DND-41 (cell line): ENCODE results near the gene ZNF211.

Experiments used
- ATAC-seq: fragments of 200-7000 bp; cut with Tn5 transposase; 3 replicates; pipeline ENCODE4 v1.9.1; 2021; ENCODE audit warnings: low read depth; ENCODE audit not compliant: insufficient read depth
- DNase-seq: peaks from one replicate; pipeline ENCODE4 v3.0.0-alpha.2; 2020
- H2AFZ ChIP-seq: 2 replicates; pipeline ENCODE4 v1.6.0; 2012; ENCODE audit warnings: low read depth, low read length
- H3K27ac ChIP-seq: 2 replicates; pipeline ENCODE4 v1.5.1; 2012; ENCODE audit warnings: low read length, inconsistent platforms
- H3K27me3 ChIP-seq: fragments of 200-600 bp; sonication (generic); 2 replicates; pipeline ENCODE4 v1.6.0; 2012; ENCODE audit warnings: low read length, mild to moderate bottlenecking, inconsistent platforms; ENCODE audit not compliant: insufficient read depth, poor library complexity
- H3K36me3 ChIP-seq: 2 replicates; pipeline ENCODE4 v1.5.1; 2012; ENCODE audit warnings: low read length, inconsistent platforms; ENCODE audit not compliant: insufficient read depth
- H3K4me1 ChIP-seq: 2 replicates; pipeline ENCODE4 v1.5.1; 2012; ENCODE audit warnings: mild to moderate bottlenecking, low read length; ENCODE audit not compliant: insufficient read depth
- H3K4me2 ChIP-seq: 2 replicates; pipeline ENCODE4 v1.6.0; 2012; ENCODE audit warnings: mild to moderate bottlenecking, moderate library complexity, low read length, inconsistent platforms; ENCODE audit not compliant: insufficient read depth
- H3K4me3 ChIP-seq, 2 experiments: fragments of 200-600 bp in 1 of 2; shearing (Covaris generic) in 1 of 2; 2 replicates each; pipeline ENCODE4 v1.5.1; 2012 to 2016; ENCODE audit warnings: inconsistent platforms in 2 of 2, low read length in 2 of 2, mild to moderate bottlenecking in 2 of 2, low read depth in 1 of 2, moderate library complexity in 1 of 2
- H3K79me2 ChIP-seq: 2 replicates; pipeline ENCODE4 v1.6.0; 2012; ENCODE audit warnings: low read length, inconsistent platforms; ENCODE audit not compliant: insufficient read depth
- H3K9ac ChIP-seq: 2 replicates; pipeline ENCODE4 v1.6.0; 2012; ENCODE audit warnings: low read depth, mild to moderate bottlenecking, inconsistent platforms, low read length, moderate library complexity
- H3K9me3 ChIP-seq: 2 replicates; pipeline ENCODE4 v1.5.1; 2012; ENCODE audit warnings: low read length, moderate library complexity, mild to moderate bottlenecking, inconsistent platforms; ENCODE audit not compliant: insufficient read depth, severe bottlenecking
- H4K20me1 ChIP-seq: 2 replicates; pipeline ENCODE4 v1.6.0; 2012; ENCODE audit warnings: low read length; ENCODE audit not compliant: insufficient read depth
- EZH2 ChIP-seq: IDR thresholded peaks from 3 replicates; pipeline ENCODE4 v1.6.1; 2012; ENCODE audit warnings: borderline replicate concordance, low read depth, mild to moderate bottlenecking, moderate library complexity, low read length, inconsistent platforms; ENCODE audit not compliant: severe bottlenecking
- TF ChIP-seq, protein P1 (sequence below): IDR thresholded peaks from 2 replicates; pipeline ENCODE4 v1.5.1; 2012; ENCODE audit warnings: borderline replicate concordance, low read length, moderate library complexity, mild to moderate bottlenecking; ENCODE audit not compliant: poor library complexity, severe bottlenecking; ENCODE audit errors: extremely low read depth

Gene ZNF211

DNA sequence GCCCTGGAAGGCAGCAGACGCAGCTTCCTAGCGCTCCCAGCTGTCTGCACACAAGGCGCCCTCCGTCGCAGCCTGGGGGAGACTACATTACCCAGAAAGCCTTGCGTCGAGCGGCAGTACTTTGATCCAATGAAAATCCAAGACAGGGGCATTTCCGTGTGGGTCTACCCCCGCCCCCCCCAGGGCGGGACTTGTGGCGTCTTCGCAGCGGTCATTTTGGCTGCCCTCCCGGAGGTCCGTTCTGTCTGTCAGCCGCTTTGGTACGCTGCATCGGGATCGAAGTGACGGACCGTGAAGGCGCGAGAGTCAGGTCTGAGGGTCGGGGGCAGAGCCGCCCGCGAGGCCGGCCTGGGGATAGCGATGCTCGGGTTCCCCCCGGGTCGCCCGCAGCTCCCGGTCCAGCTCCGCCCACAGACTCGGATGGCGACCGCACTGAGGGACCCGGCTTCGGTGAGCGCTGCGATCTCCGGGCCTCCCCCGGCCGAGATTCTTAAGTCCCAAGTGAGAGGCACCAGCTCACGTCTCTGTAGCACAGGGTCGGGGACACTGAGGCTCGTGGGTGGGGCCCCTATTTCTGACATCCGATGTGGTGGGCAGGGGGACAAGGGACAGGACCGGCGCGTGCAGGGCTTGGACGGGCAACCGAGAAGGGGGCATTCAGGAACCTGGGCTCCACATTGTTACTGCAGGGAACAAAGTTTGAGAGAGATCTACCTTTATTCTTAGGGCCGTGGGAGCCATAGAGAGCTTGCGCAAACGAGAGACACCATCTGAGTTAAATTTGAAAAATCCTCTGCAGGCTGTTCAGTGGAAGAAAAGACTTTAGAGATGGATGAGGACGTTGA is at the start of gene ZNF211:
TSS of gene ZNF211 (plus strand) at position 182 of the 845 bp plus-strand sequence. CDS start at position 361, 179 bp downstream.
- H3K9me3 ChIP-seq: peaks cover 18% of the 10 kb centered on the region
- peaks cover 21% of the 10 kb centered on the region for H3K79me2 ChIP-seq
- H2AFZ ChIP-seq: peak within 1 kb of the TSS; percentile 88
- no peak for TF ChIP-seq EZH2
- TF ChIP-seq, protein P1, sequence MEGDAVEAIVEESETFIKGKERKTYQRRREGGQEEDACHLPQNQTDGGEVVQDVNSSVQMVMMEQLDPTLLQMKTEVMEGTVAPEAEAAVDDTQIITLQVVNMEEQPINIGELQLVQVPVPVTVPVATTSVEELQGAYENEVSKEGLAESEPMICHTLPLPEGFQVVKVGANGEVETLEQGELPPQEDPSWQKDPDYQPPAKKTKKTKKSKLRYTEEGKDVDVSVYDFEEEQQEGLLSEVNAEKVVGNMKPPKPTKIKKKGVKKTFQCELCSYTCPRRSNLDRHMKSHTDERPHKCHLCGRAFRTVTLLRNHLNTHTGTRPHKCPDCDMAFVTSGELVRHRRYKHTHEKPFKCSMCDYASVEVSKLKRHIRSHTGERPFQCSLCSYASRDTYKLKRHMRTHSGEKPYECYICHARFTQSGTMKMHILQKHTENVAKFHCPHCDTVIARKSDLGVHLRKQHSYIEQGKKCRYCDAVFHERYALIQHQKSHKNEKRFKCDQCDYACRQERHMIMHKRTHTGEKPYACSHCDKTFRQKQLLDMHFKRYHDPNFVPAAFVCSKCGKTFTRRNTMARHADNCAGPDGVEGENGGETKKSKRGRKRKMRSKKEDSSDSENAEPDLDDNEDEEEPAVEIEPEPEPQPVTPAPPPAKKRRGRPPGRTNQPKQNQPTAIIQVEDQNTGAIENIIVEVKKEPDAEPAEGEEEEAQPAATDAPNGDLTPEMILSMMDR: peak; percentile 37
- peaks cover 49% of the 10 kb centered on the region for H3K36me3 ChIP-seq
- H4K20me1 ChIP-seq: no peaks in the 10 kb centered on the region
- peak within 1 kb of the TSS; percentile 73 for H3K27ac ChIP-seq
- DNase-seq (peak; percentile 94), ATAC-seq (peak; percentile 99)
- H3K27me3 ChIP-seq: no peaks in the 10 kb centered on the region
- H3K4me1 ChIP-seq: peaks cover 26% of the 10 kb centered on the region
- H3K9ac ChIP-seq: peak within 1 kb of the TSS; percentile 77
- peak within 1 kb of the TSS; percentile 59 to 80; a peak in 3 of 4 replicates for H3K4me3 ChIP-seq
- H3K4me2 ChIP-seq: peak within 1 kb of the TSS; percentile 92

DNA sequence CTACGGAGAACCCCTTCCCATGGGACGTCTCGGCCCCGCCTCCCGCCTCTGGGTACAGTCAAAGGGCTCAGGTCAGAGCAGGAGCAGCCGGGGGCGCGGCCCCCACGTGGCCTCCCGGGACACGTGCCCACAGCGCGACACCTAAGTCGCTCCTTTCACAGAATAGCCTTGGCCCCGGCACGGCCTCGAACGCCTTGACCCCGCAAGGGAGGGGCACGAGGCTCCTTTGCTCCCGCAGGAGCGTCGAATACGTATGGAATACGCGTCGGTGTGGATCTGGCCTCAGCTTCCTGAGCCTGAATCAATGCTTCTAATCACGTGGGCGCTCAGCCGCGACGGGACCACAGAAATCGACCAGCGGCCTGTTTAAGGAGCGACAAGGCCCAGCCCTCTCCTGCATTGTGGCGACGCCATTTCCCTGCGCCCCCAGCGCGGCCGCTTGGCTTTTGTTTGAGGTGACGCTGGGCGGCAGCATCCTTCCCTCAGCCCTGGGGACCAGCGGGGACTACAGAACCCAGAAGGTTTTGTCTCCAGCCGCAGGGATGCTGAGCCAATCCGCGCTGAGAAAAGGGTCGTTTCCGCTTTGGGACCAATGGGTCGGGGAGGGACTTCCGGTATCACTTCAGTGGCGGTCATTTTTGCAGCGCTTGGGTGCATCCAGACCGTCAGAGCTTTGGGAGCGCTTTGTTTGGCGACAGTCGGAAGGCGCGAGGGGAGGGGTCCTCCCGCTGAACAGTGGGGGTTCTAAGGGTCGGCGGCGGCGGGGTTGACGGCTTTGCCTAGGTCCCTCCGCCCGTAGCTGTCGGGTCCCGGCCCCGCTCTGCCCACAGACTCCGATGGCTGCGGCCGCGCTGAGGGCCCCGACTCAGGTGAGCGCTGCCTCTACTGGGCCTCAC is 49.2 kb upstream of the ZNF211 start, which contains the start of gene ZIK1:
TSS of gene ZIK1 (plus strand) at position 625 of the 896 bp plus-strand sequence. CDS start at position 837, 212 bp downstream.
- Histone ChIP-seq H3K36me3 (peaks cover 46% of the 10 kb centered on the region), H2AFZ (peak within 1 kb of the TSS; percentile 99), H3K79me2 (peaks cover 37% of the 10 kb centered on the region), H3K27me3 (no peaks in the 10 kb centered on the region), H3K4me1 (peaks cover 33% of the 10 kb centered on the region), H4K20me1 (no peaks in the 10 kb centered on the region), H3K27ac (peak within 1 kb of the TSS; percentile 72), H3K9me3 (peaks cover 60% of the 10 kb centered on the region), H3K4me3 (peak within 1 kb of the TSS; percentile 75 to 94), H3K9ac (peak within 1 kb of the TSS; percentile 76), H3K4me2 (peak within 1 kb of the TSS; percentile 98)
- TF ChIP-seq, protein P1: peak; percentile 47
- TF ChIP-seq EZH2: no peak
- peak; percentile 95 for DNase-seq
- ATAC-seq: peak; percentile 91

DNA sequence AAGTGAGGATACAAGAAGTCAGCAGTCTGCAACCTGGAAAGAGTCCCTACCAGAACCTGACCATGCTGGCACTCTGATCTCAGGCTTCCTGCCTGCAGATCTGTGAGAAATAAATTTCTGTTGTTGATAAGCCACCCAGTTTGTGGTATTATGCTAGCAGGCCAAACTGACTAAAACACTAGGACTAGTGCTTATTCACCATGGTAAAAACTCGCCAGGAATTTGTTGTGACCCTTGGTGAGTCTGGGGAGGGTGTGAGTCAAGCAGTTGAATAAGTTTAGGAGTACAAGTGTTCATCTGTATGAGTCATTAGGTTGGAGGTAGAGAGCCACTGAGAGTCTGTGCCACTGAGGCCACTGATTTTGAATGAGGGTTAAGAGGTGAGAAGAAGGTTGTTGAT is 45.4 kb upstream of the ZNF211 start:
- H3K27me3 ChIP-seq: no peaks in the 10 kb centered on the region
- TF ChIP-seq, protein P1: no peak
- no peak for TF ChIP-seq EZH2
- H3K4me2 ChIP-seq: no peak overlapping the region
- H3K79me2 ChIP-seq: peaks cover 37% of the 10 kb centered on the region
- H4K20me1 ChIP-seq: no peaks in the 10 kb centered on the region
- H3K4me3 ChIP-seq: no peak overlapping the region
- H2AFZ ChIP-seq: no peak overlapping the region
- no peak overlapping the region for H3K27ac ChIP-seq
- H3K36me3 ChIP-seq: peaks cover 80% of the 10 kb centered on the region
- DNase-seq (no peak), ATAC-seq (no peak)
- peaks cover 24% of the 10 kb centered on the region for H3K4me1 ChIP-seq
- H3K9me3 ChIP-seq: peaks cover 86% of the 10 kb centered on the region
- H3K9ac ChIP-seq: no peak overlapping the region
